ENCODE results near the gene ACAP1.

- TF ChIP-seq CTCF (IDR thresholded peaks at IDR 0.05; ENCODE audit: low read depth, low read length) (no peak), POLR2A (IDR thresholded peaks at IDR 0.05; ENCODE audit: extremely low read depth, insufficient read length) (no peak)
- TF ChIP-seq, protein P1, sequence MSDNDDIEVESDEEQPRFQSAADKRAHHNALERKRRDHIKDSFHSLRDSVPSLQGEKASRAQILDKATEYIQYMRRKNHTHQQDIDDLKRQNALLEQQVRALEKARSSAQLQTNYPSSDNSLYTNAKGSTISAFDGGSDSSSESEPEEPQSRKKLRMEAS (IDR thresholded peaks at IDR 0.05; ENCODE audit: low read depth, low read length): no peak
These were observed 56.6 kb downstream of the ACAP1 start for GRCh38 chr17:7392696-7393612.
